ENCODE data around the gene NDUFA7. TPM values are rescaled to one million over a fixed set of nuclear protein-coding genes. Genes with fewer than 3 reads are reported as not detected.

NDUFA7 gene
- total RNA-seq, 2 experiments from 2014 or later: 47.4 to 66.7 TPM

GRCh38 chr19:8262431-8262830 is 58.7 kb downstream of the NDUFA7 start:
- no peak for DNase-seq

GRCh38 chr19:8261881-8262280 is 59.3 kb downstream of the NDUFA7 start:
- no peaks in the 10 kb centered on the region for H3K27me3 Mint-ChIP-seq
- H3K27ac Mint-ChIP-seq: no peak overlapping the region
- H3K4me3 Mint-ChIP-seq: no peak overlapping the region
- DNase-seq (no peak), ATAC-seq (no peak)
- peaks cover 15% of the 10 kb centered on the region for H3K4me1 Mint-ChIP-seq
- CTCF ChIA-PET: interaction anchor here (0.6 to 1.1 kb wide), 3 partner anchors 21 to 324 kb away, joined by 3 to 4 read pairs (median 3); no protein-coding TSS in a partner anchor
- H3K36me3 Mint-ChIP-seq: peaks cover 6% of the 10 kb centered on the region
- H3K9me3 Mint-ChIP-seq (ENCODE audit: low read depth): no peaks in the 10 kb centered on the region

More at GRCh38 chr19:8262431-8262830, 58.7 kb downstream of the NDUFA7 start:
- Mint-ChIP-seq H3K36me3 (peaks cover 6% of the 10 kb centered on the region), H3K27ac (no peak overlapping the region), H3K9me3 (ENCODE audit: low read depth) (no peaks in the 10 kb centered on the region), H3K4me1 (peaks cover 11% of the 10 kb centered on the region), H3K27me3 (no peaks in the 10 kb centered on the region), H3K4me3 (no peak overlapping the region)
- CTCF ChIA-PET: interaction anchor here (0.6 kb wide), 1 partner anchor 259 kb away, joined by 3 read pairs; no protein-coding TSS in a partner anchor
- no peak for ATAC-seq

DNA sequence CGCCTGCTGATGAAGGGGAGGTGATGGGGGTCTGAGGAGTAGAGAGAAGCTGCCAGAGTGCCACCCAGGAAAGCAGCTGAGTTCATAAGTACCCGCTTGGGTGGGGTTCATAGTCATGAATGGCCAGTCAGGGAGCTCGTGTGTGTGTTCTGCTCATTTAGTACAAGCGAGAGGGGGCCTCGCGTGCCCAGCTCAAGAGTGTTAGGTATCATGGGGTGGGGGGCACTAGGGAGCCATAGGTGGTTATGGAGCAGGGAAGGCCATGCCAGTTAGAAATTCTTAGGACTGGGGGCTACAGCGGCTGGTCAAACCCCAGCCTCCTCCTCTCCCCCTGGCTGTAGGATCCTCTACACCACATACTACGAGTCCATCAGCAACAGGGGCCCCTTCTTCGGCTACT is 59.8 kb downstream of the NDUFA7 start:
- DNase-seq (no peak), ATAC-seq (no peak)
- Mint-ChIP-seq H3K27me3 (no peaks in the 10 kb centered on the region), H3K36me3 (peaks cover 6% of the 10 kb centered on the region), H3K4me3 (no peak overlapping the region), H3K27ac (no peak overlapping the region), H3K4me1 (peaks cover 15% of the 10 kb centered on the region), H3K9me3 (ENCODE audit: low read depth) (no peaks in the 10 kb centered on the region)
- CTCF ChIA-PET: interaction anchor here (0.6 to 1.1 kb wide), 3 partner anchors 21 to 325 kb away, joined by 3 to 4 read pairs (median 3); no protein-coding TSS in a partner anchor

Other genes with a start within 250 kb of the NDUFA7 start
- under 1 TPM in 1 of 2 experiments, not detected in 1; 0.06 TPM for gene FBN3, start 171.8 kb downstream of the NDUFA7 start, total RNA-seq
- gene CERS4, start 112.0 kb downstream of the NDUFA7 start, total RNA-seq: 10 to 100 TPM; 20.3 to 28.2 TPM
- 10 to 100 TPM; 42.0 to 49.8 TPM for gene CD320, start 13.0 kb downstream of the NDUFA7 start, total RNA-seq
- gene RPS28, start 121 bp upstream of the NDUFA7 start, total RNA-seq: 1,000 to 10,000 TPM; 1,292 to 1,333 TPM
- gene KANK3, start 21.9 kb upstream of the NDUFA7 start, total RNA-seq: 1 to 10 TPM; 3.2 to 3.7 TPM
- gene ANGPTL4, start 42.8 kb upstream of the NDUFA7 start, total RNA-seq: under 1 TPM; 0.50 to 0.82 TPM
- 10 to 100 TPM; 96.2 to 97.3 TPM for gene RAB11B, start 69.0 kb upstream of the NDUFA7 start, total RNA-seq
- 10 to 100 TPM; 16.5 to 20.9 TPM for gene MARCHF2, start 91.9 kb upstream of the NDUFA7 start, total RNA-seq
- 100 to 1,000 TPM; 226 to 309 TPM for gene HNRNPM, start 123.6 kb upstream of the NDUFA7 start, total RNA-seq
- gene PRAM1, start 181.3 kb upstream of the NDUFA7 start, total RNA-seq: 1 to 10 TPM in 1 of 2 experiments, under 1 TPM in 1; 0.59 to 1.4 TPM
- 10 to 100 TPM; 23.8 to 38.5 TPM for gene ZNF414, start 192.8 kb upstream of the NDUFA7 start, total RNA-seq